Hematopoietic multipotent progenitor cell treated with erythropoietin and hydrocortisone succinate and interleukin-3 and kit ligand, for 4 days (in vitro differentiated cells): ENCODE measurements around the gene CENPA.
"Not testable (repeated sequence)": the region's sequence is repeated elsewhere in the genome, so short reads cannot be mapped to it uniquely, and the experiment has no call there.

ENCODE experiments used
- DNase-seq: peaks from one replicate; pipeline ENCODE4 v3.0.0-alpha.2; 2015

The CENPA gene

GRCh38 chr2:26785431-26786206 is at the start of gene CENPA:
TSS of gene CENPA (plus strand) at chr2:26786056. CDS start at chr2:26786197, 141 bp downstream.
- peak; percentile 100 for DNase-seq

GRCh38 chr2:26737221-26737620 is 48.6 kb upstream of the CENPA start:
- no peak for DNase-seq

- no peak for DNase-seq
These were observed 47.4 kb upstream of the CENPA start for GRCh38 chr2:26738481-26738880.

- DNase-seq = no peak
These were observed 46.3 kb upstream of the CENPA start for GRCh38 chr2:26739514-26739913.

- no peak for DNase-seq
These were observed 45.5 kb upstream of the CENPA start for GRCh38 chr2:26740346-26740745.

GRCh38 chr2:26740890-26741302 is 45.0 kb upstream of the CENPA start:
- DNase-seq = peak; percentile 88

- no peak for DNase-seq
These were observed 43.6 kb upstream of the CENPA start for GRCh38 chr2:26742048-26742770.

GRCh38 chr2:26743852-26744251 is 42.0 kb upstream of the CENPA start:
- no peak for DNase-seq

- DNase-seq = no peak
These were observed 40.9 kb upstream of the CENPA start for GRCh38 chr2:26744953-26745352.

GRCh38 chr2:26745609-26746327 is 40.1 kb upstream of the CENPA start:
- DNase-seq = peak; percentile 88

GRCh38 chr2:26746934-26747333 is 38.9 kb upstream of the CENPA start:
- DNase-seq = no peak

GRCh38 chr2:26749787-26750420 is 36.0 kb upstream of the CENPA start:
- DNase-seq = not testable (repeated sequence)

- not testable (repeated sequence) for DNase-seq
These were observed 35.4 kb upstream of the CENPA start for GRCh38 chr2:26750467-26750866.

- DNase-seq = no peak
These were observed 33.2 kb upstream of the CENPA start for GRCh38 chr2:26752656-26753055.

GRCh38 chr2:26754539-26754938 is 31.3 kb upstream of the CENPA start:
- no peak for DNase-seq

GRCh38 chr2:26754972-26755670 is 30.7 kb upstream of the CENPA start:
- no peak for DNase-seq

- no peak for DNase-seq
These were observed 29.5 kb upstream of the CENPA start for GRCh38 chr2:26756337-26756736.

GRCh38 chr2:26757873-26758789 is 27.7 kb upstream of the CENPA start:
- DNase-seq = peak; percentile 35

- DNase-seq = no peak
These were observed 27.0 kb upstream of the CENPA start for GRCh38 chr2:26758790-26759321.

GRCh38 chr2:26759845-26760244 is 26.0 kb upstream of the CENPA start:
- no peak for DNase-seq

GRCh38 chr2:26760991-26761390 is 24.9 kb upstream of the CENPA start:
- not testable (repeated sequence) for DNase-seq
